ENCODE data around the gene TAF15.

DNA sequence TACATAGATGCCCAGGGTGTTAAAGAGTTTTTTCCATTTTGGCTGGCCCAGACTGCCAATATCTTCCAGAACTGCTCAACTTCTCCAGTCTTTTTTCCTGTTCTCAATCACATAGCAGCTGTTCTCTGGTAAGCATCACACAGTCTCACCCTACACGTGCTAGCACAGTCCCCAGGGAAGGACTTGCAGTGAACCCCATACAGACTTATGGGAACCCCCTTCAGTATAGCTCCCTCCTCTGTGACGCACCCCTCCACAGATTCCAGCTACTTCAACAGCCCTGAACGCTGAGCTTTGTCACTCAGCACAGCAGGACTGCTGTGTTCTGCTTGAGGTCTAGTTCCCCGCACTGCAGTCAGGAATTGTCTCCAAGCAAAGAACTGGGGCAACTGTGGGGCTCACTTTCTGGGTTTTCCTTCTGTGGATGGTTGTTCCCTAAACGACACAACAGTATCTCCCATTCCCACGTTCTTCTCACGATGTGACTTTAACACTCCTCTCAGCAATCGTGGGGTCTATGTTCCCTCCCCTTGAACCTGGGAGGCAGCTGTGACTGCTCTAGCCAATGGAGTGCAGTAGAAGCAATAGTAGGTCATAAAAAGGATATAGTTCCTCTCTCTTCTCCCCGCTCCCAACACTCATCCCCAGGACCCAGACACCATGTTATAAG is 17.5 kb upstream of the TAF15 start:
- TF ChIP-seq POLR2A (IDR thresholded peaks at IDR 0.05), result no peak
- TF ChIP-seq, protein P1, sequence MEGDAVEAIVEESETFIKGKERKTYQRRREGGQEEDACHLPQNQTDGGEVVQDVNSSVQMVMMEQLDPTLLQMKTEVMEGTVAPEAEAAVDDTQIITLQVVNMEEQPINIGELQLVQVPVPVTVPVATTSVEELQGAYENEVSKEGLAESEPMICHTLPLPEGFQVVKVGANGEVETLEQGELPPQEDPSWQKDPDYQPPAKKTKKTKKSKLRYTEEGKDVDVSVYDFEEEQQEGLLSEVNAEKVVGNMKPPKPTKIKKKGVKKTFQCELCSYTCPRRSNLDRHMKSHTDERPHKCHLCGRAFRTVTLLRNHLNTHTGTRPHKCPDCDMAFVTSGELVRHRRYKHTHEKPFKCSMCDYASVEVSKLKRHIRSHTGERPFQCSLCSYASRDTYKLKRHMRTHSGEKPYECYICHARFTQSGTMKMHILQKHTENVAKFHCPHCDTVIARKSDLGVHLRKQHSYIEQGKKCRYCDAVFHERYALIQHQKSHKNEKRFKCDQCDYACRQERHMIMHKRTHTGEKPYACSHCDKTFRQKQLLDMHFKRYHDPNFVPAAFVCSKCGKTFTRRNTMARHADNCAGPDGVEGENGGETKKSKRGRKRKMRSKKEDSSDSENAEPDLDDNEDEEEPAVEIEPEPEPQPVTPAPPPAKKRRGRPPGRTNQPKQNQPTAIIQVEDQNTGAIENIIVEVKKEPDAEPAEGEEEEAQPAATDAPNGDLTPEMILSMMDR (IDR thresholded peaks at IDR 0.05), result no peak

All from Peyer's patch (tissue), 4 donors.